Activated CD4-positive, alpha-beta memory T cell treated with anti-CD3 and anti-CD28 coated beads, Interleukin-2, amount 10 ng/mL, durations not matched to agents 7 days and 5 days (primary cell): ENCODE measurements around the gene LRCH4. TPM values are rescaled to one million over a fixed set of nuclear protein-coding genes. Genes with fewer than 3 reads are reported as not detected.

Experiments
- CTCF ChIA-PET: fragments of 350-600 bp; sonication (Branson Sonifier 250); formaldehyde crosslinking; loops from one replicate; lab custom pipeline; 2021; ENCODE audit warnings: antibody characterized with exemption, inconsistent platforms; lab: Charles Lee
- POLR2A ChIA-PET: fragments of 350-600 bp; sonication (Branson Sonifier 250); formaldehyde crosslinking; loops from one replicate; lab custom pipeline; 2021; ENCODE audit warnings: antibody characterized with exemption; lab: Charles Lee
- DNase-seq: peaks from one replicate; pipeline ENCODE4 v3.0.0-alpha.2; 2020
- H3K27ac Mint-ChIP-seq: one replicate; pipeline ENCODE4 v1.8.0; 2021; ENCODE audit warnings: mild to moderate bottlenecking, mixed read lengths
- H3K27me3 Mint-ChIP-seq: one replicate; pipeline ENCODE4 v1.8.0; 2021; ENCODE audit warnings: mixed read lengths
- H3K36me3 Mint-ChIP-seq: one replicate; pipeline ENCODE4 v1.8.0; 2021; ENCODE audit warnings: low read depth, mixed read lengths
- H3K4me1 Mint-ChIP-seq: one replicate; pipeline ENCODE4 v1.8.0; 2021; ENCODE audit warnings: mixed read lengths
- H3K4me3 Mint-ChIP-seq: one replicate; pipeline ENCODE4 v1.8.0; 2021; ENCODE audit warnings: mild to moderate bottlenecking, mixed read lengths
- H3K9me3 Mint-ChIP-seq: one replicate; pipeline ENCODE4 v1.8.0; 2021; ENCODE audit warnings: mixed read lengths
- total RNA-seq, 2 experiments: library from RNA; stranded (reverse); gene quantifications; one replicate each; pipeline ENCODE4 v1.2.3, GENCODE V29; 2021

Gene LRCH4
- total RNA-seq, 2 experiments from 2014 or later: 199 to 204 TPM

DNA sequence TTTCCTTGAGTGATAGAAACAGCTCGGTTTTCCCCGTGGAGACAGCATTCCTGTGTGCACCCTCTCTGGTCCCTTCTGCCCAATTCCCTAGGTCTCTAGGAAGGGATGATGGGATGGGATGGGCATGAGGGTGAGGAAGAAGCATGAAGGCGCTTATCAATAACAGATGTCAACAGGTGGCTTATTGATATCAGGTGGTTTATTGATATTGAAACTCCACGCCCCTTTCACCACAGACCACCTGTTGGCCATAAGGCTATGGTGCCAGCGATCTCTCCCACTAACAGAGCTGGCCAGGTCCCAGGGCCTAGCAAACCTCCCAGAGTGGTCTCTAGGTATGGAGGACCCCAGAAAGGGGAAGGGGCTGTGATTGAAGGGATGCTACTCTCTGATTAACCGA, 34.3 kb upstream of the LRCH4 start:
- Mint-ChIP-seq H3K4me1 (peaks cover 33% of the 10 kb centered on the region), H3K27ac (no peak overlapping the region), H3K9me3 (no peaks in the 10 kb centered on the region), H3K27me3 (no peaks in the 10 kb centered on the region), H3K36me3 (peaks cover 29% of the 10 kb centered on the region), H3K4me3 (no peak overlapping the region)
- DNase-seq: no peak
- ChIA-PET CTCF (interaction anchor here (1.1 kb wide), 1 partner anchor 15 kb away, joined by 3 read pairs; no protein-coding TSS in a partner anchor), POLR2A (interaction anchor here (1.0 to 1.3 kb wide), 2 partner anchors 13 to 34 kb away, joined by 4 to 6 read pairs; partner anchors contain the start of genes FBXO24 and LRCH4)

DNA sequence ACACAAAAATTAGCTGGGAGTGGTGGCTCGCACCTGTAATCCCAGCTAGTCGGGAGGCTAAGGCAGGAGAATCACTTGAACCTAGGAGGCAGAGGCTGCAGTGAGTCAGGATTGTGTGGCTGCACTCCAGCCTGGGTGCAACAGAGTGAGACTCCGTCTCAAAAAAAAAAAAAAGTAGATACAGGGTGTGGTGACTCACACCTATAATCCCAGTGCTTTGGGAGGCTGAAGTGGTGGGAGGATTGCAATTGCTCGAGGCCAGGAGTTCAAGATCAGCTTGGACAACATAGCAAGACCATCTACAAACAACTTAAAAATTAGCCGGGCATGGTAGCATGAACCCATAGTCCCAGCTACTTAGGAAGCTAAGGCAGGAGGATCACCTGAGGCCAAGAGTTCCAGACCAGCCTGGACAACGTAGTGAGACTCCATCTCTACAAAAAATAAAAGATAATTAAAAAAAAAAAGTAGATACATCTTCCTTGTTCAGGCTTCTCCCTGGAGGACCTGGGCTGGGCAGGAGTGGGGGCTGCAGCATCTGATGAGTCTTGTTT, 28.5 kb upstream of the LRCH4 start:
- peaks cover 21% of the 10 kb centered on the region for H3K4me1 Mint-ChIP-seq
- H3K9me3 Mint-ChIP-seq: no peaks in the 10 kb centered on the region
- peaks cover 15% of the 10 kb centered on the region for H3K36me3 Mint-ChIP-seq
- no peak for DNase-seq
- H3K27ac Mint-ChIP-seq: no peak overlapping the region
- POLR2A ChIA-PET: interaction anchor here (0.5 to 8.1 kb wide), 8 partner anchors 9 to 186 kb away, joined by 3 to 140 read pairs (median 20); partner anchors contain the start of genes FBXO24, GNB2, LRCH4 and ZCWPW1
- H3K4me3 Mint-ChIP-seq: peak overlapping the region; percentile 85
- CTCF ChIA-PET: interaction anchor here (0.8 to 11.9 kb wide), 5 partner anchors 11 to 77 kb away, joined by 3 to 163 read pairs (median 32); no protein-coding TSS in a partner anchor
- peaks cover 2% of the 10 kb centered on the region for H3K27me3 Mint-ChIP-seq

DNA sequence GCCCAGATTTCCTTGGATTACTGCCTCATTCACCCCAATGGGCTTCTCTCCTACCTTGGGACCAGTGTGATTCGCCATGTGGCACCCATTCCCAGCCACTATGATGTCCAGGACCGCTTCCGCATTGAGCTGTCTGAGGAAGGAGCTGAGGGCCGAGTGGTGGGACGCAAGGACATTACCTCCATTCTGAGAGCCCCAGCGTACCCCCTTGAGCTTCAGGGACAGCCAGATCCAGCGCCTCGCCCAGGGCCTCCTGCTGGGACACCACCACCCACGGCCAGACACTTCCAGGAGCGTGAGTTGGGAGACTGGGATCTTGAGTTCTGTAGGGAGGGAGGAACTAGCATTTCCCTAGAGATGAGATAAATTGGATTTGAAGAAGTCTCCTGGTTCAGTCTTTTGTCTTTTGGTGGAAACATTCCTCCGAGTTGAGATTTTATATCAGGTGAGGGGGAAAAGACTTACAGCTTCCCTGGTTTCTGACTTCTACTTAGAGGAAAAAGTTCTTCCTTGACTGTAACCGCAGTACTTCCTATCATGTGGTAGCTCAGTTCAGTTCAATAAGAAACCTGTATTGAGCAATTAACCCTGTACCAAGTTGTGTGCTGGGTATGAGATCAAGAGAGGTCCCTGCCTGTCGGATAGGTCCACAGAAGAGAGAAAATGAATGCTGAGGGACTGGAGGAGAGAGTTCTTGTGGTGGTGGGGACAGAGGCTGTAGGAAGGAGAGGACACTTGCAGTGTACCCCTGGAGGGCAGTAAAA, 27.7 kb upstream of the LRCH4 start:
- no peak for DNase-seq
- Mint-ChIP-seq H3K27ac (peak overlapping the region; percentile 7), H3K27me3 (peaks cover 2% of the 10 kb centered on the region), H3K36me3 (peaks cover 15% of the 10 kb centered on the region), H3K4me1 (peaks cover 21% of the 10 kb centered on the region), H3K9me3 (no peaks in the 10 kb centered on the region), H3K4me3 (peak overlapping the region; percentile 85)
- ChIA-PET CTCF (interaction anchor here (0.6 to 11.9 kb wide), 13 partner anchors 8 to 261 kb away, joined by 3 to 163 read pairs (median 5); partner anchors contain the start of genes POP7 and SRRT), POLR2A (interaction anchor here (0.8 to 8.1 kb wide), 10 partner anchors 8 to 185 kb away, joined by 3 to 140 read pairs (median 10); partner anchors contain the start of genes FBXO24, GNB2, LRCH4 and POP7)

DNA sequence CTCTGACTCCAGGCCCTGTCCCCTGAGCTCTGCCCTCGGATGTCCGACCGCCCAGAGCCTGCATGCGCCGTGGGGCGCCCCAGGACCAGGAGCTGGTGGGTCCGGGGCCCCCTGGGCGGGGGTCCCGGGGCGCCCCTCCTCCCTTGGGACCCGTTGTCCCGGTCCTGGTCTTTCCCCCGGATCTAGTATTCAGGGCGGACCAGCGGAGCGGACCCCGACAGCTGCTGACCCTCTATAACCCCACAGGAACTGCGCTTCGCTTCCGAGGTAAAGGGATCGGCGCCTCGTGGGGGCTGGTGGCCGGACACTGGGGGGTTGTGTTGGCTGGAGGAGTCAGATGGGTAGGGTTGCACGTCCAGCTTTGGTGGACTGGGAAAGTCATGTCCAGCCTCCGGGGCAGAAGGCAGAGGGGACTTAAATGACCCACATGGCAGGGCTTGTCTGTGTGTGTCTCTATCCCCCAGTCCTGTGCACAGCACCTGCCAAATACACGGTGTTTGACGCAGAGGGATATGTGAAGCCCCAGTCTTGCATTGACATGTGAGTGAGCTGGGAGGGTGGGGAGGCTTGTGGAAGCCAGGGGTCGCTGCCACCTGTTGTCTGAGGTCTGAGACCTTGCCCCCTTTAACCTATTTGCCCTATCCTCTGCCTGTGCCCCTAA, 26.9 kb upstream of the LRCH4 start:
- CTCF ChIA-PET: interaction anchor here (1.0 to 11.9 kb wide), 18 partner anchors 8 to 262 kb away, joined by 3 to 163 read pairs (median 5); partner anchors contain the start of genes FBXO24, LRCH4, POP7 and SRRT
- H3K4me1 Mint-ChIP-seq: peaks cover 21% of the 10 kb centered on the region
- peaks cover 15% of the 10 kb centered on the region for H3K36me3 Mint-ChIP-seq
- peak overlapping the region; percentile 95 for H3K4me3 Mint-ChIP-seq
- no peaks in the 10 kb centered on the region for H3K9me3 Mint-ChIP-seq
- peak; percentile 41 for DNase-seq
- H3K27me3 Mint-ChIP-seq: peaks cover 2% of the 10 kb centered on the region
- POLR2A ChIA-PET: interaction anchor here (0.7 to 8.1 kb wide), 23 partner anchors 9 to 275 kb away, joined by 3 to 140 read pairs (median 5); partner anchors contain the start of genes FBXO24, GNB2, LRCH4 and POP7
- peak overlapping the region; percentile 64 for H3K27ac Mint-ChIP-seq

DNA sequence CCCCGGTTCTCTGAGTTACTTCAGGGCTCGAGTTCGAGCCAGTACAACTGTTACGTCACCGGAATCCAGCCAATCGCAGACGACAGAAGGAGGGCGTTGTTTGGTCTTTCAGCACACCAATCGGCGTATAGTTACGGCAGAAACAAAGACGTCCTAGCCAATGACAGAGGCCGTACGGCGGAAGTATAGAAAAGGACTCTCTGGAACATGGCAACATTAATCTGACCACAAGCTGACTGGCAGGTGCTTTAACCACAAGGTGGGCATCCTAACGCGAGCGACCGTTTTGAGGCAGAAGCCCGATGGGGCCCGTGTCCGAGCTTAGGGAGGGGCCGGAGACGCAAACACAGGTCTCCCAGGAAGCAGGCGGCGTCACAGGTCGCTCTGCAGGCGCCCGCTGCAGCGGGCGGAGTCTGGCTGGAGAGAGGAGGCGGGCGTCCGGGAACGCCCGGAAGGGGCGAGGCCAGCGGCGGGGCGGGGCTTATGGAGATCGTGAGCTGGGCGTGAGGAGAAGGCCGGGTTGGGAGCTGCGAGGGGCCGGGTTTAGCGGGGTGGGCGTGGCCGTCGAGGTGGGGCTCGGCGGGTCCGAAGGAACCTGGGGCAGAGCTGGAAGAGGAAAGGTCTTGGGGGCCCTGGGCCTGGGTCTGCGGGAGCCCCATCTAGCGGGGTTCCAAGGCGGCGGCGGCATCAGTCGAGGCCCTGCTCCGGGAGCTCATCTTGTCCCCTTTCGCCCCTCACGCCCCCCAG, 26.2 kb upstream of the LRCH4 start, which contains the start of gene MOSPD3:
Gene MOSPD3, plus strand, starts transcription at position 558 of the 747 bp plus-strand sequence. CDS start 252 bp downstream, outside the sequence.
- peaks cover 2% of the 10 kb centered on the region for H3K27me3 Mint-ChIP-seq
- no peaks in the 10 kb centered on the region for H3K9me3 Mint-ChIP-seq
- H3K4me1 Mint-ChIP-seq: peaks cover 26% of the 10 kb centered on the region
- peak within 1 kb of the TSS; percentile 95 for H3K4me3 Mint-ChIP-seq
- peak; percentile 98 for DNase-seq
- H3K27ac Mint-ChIP-seq: peak within 1 kb of the TSS; percentile 99
- ChIA-PET POLR2A (interaction anchor here (0.6 to 8.1 kb wide), 26 partner anchors 9 to 275 kb away, joined by 3 to 140 read pairs (median 5); partner anchors contain the start of genes FBXO24, GNB2, LRCH4 and MEPCE), CTCF (interaction anchor here (0.9 to 11.9 kb wide), 17 partner anchors 10 to 263 kb away, joined by 3 to 163 read pairs (median 5); partner anchors contain the start of genes FBXO24, LRCH4, POP7 and SRRT)
- peaks cover 15% of the 10 kb centered on the region for H3K36me3 Mint-ChIP-seq

DNA sequence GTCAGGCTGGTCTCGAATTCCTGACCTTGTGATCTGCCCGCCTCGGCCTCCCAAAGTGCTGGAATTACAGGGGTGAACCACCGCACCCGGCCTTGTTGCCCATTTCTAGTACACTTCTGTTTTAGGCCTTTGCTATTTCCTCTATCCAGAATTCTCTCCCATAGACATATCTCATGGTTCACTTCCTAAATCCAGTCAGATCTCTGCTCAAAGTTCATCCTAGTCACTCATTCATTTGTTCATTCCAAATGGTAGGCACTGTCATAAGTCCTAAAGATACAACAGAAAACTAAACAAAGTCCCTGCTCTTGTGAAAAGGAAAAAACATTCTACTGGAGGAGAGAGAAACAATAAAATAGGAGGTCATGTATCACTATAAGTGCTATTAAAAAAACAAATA, 24.0 kb upstream of the LRCH4 start:
- H3K27ac Mint-ChIP-seq: no peak overlapping the region
- H3K27me3 Mint-ChIP-seq: peaks cover 5% of the 10 kb centered on the region
- ChIA-PET POLR2A (interaction anchor here (5.5 kb wide), 1 partner anchor 25 kb away, joined by 66 read pairs; the partner anchor contains the start of genes FBXO24 and LRCH4), CTCF (interaction anchor here (0.6 to 11.9 kb wide), 3 partner anchors 19 to 25 kb away, joined by 4 to 163 read pairs (median 4); no protein-coding TSS in a partner anchor)
- H3K9me3 Mint-ChIP-seq: no peaks in the 10 kb centered on the region
- H3K4me3 Mint-ChIP-seq: peak overlapping the region; percentile 1
- H3K4me1 Mint-ChIP-seq: peaks cover 41% of the 10 kb centered on the region
- no peak for DNase-seq
- peaks cover 8% of the 10 kb centered on the region for H3K36me3 Mint-ChIP-seq

DNA sequence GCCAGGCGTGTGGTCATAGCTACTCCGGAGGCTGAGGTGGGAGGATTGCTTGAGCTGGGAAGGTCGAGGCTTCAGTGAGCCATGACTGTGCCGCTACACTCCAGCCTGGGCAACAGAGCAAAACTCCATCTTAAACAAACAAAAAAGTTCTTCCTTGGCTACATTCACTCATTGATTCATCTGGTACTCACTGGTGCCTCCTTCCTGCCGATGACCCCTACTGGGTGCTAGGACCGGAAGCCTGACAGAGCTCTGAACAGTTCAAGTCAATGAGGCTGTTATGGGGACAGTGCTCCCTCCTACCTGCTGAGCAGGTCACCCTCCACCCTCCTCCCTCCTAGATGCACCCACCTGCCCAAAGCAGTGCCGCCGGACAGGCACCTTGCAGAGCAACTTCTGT, 21.2 kb upstream of the LRCH4 start:
- H3K9me3 Mint-ChIP-seq: no peaks in the 10 kb centered on the region
- H3K36me3 Mint-ChIP-seq: no peaks in the 10 kb centered on the region
- no peak overlapping the region for H3K4me3 Mint-ChIP-seq
- no peak overlapping the region for H3K27ac Mint-ChIP-seq
- peaks cover 5% of the 10 kb centered on the region for H3K27me3 Mint-ChIP-seq
- no peak for DNase-seq
- CTCF ChIA-PET: interaction anchor here (11.9 kb wide), 1 partner anchor 26 kb away, joined by 163 read pairs; no protein-coding TSS in a partner anchor
- H3K4me1 Mint-ChIP-seq: peaks cover 42% of the 10 kb centered on the region
- POLR2A ChIA-PET: interaction anchor here (2.3 to 7.9 kb wide), 3 partner anchors 17 to 23 kb away, joined by 6 to 89 read pairs (median 32); partner anchors contain the start of genes FBXO24 and LRCH4

DNA sequence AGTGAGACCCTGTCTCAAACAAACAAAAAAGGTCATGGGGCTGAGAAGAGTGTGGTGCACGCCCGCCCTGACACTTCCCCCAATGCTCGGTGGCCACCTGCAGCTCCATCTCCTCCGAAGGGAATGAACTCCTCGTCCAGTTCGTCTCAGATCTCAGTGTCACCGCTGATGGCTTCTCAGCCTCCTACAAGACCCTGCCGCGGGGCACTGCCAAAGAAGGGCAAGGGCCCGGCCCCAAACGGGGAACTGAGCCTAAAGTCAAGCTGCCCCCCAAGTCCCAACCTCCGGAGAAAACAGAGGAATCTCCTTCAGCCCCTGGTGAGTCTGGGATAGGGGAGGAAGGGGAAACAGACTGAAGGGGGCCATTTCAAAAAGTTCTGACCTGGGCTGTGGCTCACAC, 20.4 kb upstream of the LRCH4 start:
- Mint-ChIP-seq H3K4me1 (peaks cover 42% of the 10 kb centered on the region), H3K27ac (no peak overlapping the region), H3K36me3 (no peaks in the 10 kb centered on the region), H3K9me3 (no peaks in the 10 kb centered on the region), H3K4me3 (peak overlapping the region; percentile 82), H3K27me3 (peaks cover 5% of the 10 kb centered on the region)
- POLR2A ChIA-PET: interaction anchor here (1.7 to 7.9 kb wide), 6 partner anchors 8 to 99 kb away, joined by 4 to 89 read pairs (median 12); partner anchors contain the start of genes FBXO24, LRCH4 and POP7
- CTCF ChIA-PET: interaction anchor here (0.9 to 2.3 kb wide), 7 partner anchors 18 to 99 kb away, joined by 3 to 17 read pairs (median 8); partner anchors contain the start of genes FBXO24, LRCH4 and POP7
- DNase-seq: no peak

DNA sequence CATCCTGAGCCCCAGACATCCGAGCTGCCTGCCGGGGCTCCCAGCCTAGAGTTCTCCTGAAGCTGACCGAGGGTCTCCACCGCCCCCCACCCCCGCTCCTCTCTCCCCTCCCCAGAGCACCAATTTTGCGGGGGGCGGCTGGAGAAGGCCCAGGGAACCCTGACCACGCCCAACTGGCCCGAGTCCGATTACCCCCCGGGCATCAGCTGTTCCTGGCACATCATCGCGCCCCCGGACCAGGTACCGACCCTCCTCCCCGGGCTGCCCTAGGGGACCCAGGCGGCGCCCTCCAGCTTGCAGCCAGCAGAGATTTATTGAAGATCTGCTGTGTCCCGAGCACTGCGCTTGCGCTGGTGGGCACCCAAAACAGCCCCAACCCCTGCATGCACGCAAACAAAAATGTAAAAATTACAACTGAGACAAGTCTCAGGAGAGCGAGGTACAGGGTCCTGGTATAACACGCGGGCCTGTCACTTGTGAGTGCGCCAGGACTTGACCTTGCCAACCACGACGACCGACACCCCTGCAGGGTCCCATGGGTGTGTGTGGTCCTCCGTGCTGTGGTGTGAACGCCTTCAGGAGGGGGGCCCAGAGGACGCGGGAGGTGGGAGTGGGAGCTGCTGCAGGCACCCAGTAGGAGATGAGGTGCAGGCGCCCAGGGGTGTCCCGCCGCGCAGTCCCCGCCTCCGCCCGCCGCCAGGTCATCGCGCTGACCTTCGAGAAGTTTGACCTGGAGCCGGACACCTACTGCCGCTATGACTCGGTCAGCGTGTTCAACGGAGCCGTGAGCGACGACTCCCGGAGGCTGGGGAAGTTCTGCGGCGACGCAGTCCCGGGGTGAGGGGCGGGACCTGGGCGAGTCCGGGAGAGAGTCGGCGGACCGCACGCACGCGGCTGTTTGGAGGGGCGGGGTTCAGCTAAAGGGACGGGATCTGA, 19.3 kb upstream of the LRCH4 start:
- H3K27ac Mint-ChIP-seq: peak overlapping the region; percentile 58
- peak overlapping the region; percentile 82 for H3K4me3 Mint-ChIP-seq
- H3K36me3 Mint-ChIP-seq: no peaks in the 10 kb centered on the region
- peaks cover 5% of the 10 kb centered on the region for H3K27me3 Mint-ChIP-seq
- H3K9me3 Mint-ChIP-seq: no peaks in the 10 kb centered on the region
- CTCF ChIA-PET: interaction anchor here (0.6 to 2.3 kb wide), 16 partner anchors 8 to 165 kb away, joined by 3 to 17 read pairs (median 3); partner anchors contain the start of genes FBXO24, LRCH4 and POP7
- H3K4me1 Mint-ChIP-seq: peaks cover 39% of the 10 kb centered on the region
- DNase-seq: peak; percentile 62
- POLR2A ChIA-PET: interaction anchor here (0.7 to 7.9 kb wide), 14 partner anchors 9 to 177 kb away, joined by 3 to 89 read pairs (median 4); partner anchors contain the start of genes FBXO24, LRCH4, MEPCE and POP7
